GM10248 (cell line): ENCODE results near the gene IPP.

Source experiments
- CTCF ChIA-PET: fragments of 300-600 bp; sonication (Branson Sonifier 250); formaldehyde crosslinking; extraction: SDS; loops from one replicate; lab custom pipeline; 2021; ENCODE audit warnings: antibody characterized with exemption; lab: Yijun Ruan, JAX
- POLR2A ChIA-PET: fragments of 350-650 bp; sonication (Branson Sonifier 250); formaldehyde crosslinking; extraction: SDS; loops from one replicate; lab custom pipeline; 2020; ENCODE audit warnings: antibody characterized with exemption; lab: Yijun Ruan, JAX
- DNase-seq: peaks from one replicate; pipeline ENCODE4 v3.0.0; 2012; ENCODE audit errors: extremely low spot score
- CTCF ChIP-seq: IDR thresholded peaks from 2 replicates; pipeline ENCODE4 v1.5.1; 2012; ENCODE audit warnings: mild to moderate bottlenecking, low read depth; ENCODE audit errors: extremely low read depth, missing control alignments, control extremely low read depth

The IPP gene

DNA sequence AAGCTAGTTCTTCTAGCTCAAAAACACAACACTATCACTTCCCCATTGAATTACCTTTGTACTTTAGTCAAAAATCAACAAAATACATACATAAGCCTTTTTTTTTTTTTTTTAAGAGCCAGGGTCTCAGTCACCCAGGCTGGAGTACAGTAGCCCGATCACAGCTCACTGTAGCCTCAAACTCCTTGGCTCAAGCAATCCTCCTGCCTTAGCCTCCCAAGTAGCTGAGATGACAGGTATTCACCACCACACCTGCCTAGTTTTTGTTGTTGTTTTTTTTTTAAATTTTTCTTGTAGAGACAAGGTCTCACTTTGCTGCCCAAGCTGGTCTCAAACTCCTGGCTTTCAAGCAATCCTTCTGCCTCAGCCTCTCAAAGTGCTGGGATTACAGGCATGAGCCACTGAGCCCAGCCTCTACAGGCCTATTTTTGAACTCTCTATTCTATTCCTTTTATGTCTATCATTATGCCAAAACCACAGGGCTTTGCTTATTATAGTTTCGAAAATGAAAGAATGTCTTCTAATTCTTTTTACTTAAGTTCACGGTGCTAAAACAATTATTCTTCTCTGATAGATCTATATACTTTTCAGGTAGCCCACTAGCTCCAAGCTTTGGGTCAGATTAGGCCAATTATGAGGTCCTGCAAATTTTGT is 93.8 kb downstream of the IPP start:
- no peak for TF ChIP-seq CTCF
- no peak for DNase-seq
- ChIA-PET POLR2A (interaction anchor here (0.6 kb wide), 1 partner anchor 12 kb away, joined by 3 read pairs; no protein-coding TSS in a partner anchor), CTCF (interaction anchor here (0.7 to 2.8 kb wide), 5 partner anchors 9 to 17 kb away, joined by 3 to 15 read pairs (median 3); no protein-coding TSS in a partner anchor)

DNA sequence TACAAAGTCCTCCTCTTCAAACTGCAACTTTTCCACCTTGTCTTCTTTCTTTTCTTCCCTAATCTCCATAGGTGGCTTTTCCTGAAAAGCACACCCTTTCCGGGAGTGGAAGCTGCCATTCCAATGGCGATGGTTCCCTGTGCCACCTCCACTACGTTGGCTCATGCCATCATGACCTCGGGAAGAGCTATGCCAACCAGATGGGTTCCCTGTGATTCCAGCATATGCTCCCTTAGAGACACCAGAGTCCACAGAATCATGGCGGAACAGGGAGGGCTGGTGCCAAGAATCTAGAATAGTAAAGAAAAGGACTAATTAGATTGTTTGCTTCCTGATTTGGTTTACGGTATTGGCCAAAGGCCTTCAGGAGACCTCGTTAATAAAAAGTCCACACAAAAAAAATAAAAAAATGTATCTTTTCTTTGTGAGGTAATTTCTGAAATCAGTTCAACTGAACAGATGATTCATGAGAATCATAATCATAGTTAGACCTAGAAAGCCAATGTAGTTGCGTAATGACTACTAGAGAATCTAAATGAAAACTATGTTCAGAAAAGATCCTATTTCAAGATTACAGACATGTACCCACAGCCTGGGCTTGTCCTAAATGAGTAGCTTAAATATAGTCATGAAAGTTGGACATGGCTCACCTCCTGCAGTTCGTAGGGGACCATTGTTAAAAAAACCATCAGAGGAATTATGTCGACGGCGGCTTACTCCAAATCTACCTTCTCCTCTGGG is 95.7 kb downstream of the IPP start:
- POLR2A ChIA-PET: no interaction called here
- CTCF ChIA-PET: interaction anchor here (1.2 to 2.8 kb wide), 4 partner anchors 9 to 31 kb away, joined by 3 to 15 read pairs (median 6); partner anchors contain the start of gene GPBP1L1
- TF ChIP-seq CTCF: no peak
- DNase-seq: no peak
